HG03175 (cell line): ENCODE results near the gene ZNF516.

Experiments used
- ATAC-seq: cut with Tn5 transposase; IDR thresholded peaks from one replicate; pipeline ENCODE4 v1.9.1; 2021; ENCODE audit warnings: mild to moderate bottlenecking, moderate library complexity; ENCODE audit not compliant: unreplicated experiment

ZNF516 gene

DNA sequence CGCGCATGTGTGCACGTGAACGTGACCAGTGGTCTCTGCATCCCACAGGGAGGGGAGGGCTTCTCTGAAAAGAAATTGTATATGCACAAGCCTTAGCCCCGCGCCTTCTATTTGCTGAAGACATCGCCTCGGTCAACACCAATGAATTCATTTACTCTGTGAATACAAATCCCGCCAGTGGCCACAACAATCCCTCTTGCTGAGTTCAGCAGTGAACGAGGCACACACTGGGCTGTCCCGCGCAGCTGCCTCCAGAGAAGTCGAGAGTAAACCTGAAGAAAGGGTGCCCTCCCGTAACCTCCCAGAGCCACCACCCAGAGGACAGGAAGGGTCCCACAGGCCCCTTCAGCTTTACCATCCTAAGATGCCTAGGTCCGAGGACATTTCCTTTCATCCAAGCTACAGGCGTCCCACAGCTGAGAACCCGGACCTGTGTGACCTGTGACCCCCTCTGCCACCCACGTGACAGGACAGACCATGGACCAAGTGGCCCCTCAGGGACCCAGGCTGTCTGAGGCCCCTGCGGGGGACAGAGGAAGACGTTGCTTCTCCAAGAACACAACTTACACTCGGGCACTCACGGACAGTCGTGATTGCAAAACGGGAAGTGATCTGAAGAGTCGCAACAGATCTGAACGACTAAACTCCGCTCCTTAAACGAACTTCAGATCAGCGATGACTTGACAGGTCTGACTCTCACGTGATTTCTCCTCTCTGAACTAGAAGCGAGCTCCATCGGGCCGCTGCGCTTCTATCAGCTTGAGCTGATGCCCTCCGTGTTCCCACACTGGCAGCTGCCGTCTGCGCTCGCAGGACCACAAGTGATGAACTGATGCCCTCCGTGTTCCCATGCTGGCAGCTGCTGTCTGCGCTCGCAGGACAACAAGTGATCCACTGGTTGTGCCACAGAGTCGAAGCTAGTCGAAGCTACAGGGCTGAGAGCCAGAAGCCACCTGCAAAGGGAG lies 92.7 kb downstream of the ZNF516 start:
- no peak for ATAC-seq

DNA sequence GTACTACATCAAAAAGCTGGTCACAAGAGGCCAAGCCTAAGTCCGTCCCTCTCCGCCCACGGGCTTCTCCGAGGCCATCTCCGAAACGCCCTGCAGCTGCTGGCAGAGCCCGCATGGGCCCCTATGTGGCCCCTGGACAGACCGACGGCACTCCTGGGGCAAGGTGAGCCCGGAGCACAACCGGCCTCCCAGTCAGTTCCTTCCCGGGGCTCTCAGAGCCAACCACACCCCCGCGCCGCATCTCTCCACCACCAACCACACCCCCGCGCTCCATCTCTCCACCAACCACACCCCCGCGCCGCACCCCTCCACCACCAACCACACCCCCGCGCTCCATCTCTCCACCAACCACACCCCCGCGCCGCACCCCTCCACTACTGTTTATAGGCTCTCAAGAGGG lies 93.5 kb downstream of the ZNF516 start:
- ATAC-seq: no peak

DNA sequence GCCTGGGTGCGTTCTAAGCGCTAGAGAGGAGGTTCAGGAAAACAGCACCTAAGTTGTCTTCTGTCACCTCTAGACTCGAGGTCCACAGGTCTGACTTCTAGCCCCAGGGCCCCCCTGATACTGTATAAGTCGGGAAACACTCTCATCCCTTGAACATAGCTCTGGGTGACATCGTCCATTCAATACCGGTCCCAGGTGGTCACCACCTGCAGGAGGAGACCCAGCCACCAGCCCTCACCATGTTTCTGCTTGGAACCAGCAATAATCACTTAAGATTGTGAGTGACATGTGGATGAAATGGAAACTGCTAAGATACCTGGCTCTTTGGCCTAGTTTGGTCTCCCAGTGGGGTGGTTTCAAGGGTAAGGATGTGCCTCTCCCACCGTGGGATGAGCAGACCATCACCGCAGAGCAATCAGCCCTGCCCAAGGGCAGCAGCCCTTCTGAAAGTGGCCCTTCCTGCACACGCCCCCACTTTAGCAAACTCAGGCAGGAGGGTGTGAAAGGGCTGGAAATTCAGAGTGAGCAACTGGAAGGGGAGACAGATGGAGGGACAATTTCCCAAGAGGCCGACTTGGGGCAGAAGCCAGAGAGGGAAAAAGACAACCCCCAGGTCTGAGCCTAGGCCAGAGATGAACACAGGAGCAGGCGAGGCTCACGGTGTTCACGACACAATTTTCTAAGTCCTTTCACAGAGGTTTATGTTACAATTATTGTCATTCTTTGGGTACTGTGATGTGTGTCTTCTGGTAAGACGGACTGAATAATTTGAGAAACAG lies 95.2 kb downstream of the ZNF516 start:
- ATAC-seq: no peak

DNA sequence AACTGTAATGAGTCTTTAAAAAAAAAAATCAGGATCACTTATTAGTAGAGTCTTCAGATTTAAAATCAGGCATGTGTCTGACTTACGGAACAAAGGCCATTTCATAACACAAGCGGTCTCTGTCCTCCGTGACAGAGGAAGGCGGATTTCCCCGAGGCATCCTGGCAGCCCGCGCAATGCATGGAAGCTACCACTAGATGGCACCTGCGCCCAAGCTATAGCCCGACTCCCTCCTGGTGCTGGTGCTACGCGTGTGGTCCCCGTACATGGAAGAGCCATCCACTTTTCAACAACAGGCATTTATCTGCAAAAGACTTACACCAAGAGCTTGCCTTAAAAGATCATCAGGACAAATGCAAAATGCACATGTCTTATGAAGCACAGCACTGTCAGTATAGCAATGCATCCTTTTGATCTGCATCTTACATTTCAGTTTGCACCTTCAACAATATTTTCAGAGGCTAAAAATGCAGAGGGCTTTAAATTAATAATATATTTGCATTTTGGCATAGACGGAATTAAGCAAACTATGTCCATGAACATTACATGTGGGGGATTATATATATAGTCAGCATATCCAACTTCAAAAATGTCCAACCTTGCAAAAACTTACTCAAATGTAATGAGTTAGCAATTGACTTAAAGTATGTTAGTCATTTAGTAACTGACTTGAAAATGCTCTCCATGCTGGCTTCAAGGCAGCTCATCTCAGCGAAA lies 96.0 kb downstream of the ZNF516 start:
- ATAC-seq: peak; percentile 92

DNA sequence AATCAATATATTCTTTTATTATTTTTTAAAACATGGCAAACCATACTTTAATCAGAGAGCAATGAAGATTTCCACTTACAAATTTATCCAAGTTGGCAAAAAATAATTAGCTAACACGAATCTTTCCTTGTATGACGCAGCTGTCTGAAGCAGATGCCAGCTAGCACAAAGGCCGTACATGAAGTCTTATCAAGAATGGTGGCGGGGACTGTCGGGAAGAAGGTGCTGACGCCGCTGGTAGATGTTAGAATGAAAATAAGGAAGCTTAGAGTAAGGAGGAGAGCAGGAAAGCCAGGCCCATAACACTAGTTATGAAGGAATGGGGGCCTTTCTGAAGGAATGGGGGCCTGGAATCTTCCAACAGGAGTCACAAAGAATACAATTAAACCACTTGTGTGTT lies 96.7 kb downstream of the ZNF516 start:
- no peak for ATAC-seq

DNA sequence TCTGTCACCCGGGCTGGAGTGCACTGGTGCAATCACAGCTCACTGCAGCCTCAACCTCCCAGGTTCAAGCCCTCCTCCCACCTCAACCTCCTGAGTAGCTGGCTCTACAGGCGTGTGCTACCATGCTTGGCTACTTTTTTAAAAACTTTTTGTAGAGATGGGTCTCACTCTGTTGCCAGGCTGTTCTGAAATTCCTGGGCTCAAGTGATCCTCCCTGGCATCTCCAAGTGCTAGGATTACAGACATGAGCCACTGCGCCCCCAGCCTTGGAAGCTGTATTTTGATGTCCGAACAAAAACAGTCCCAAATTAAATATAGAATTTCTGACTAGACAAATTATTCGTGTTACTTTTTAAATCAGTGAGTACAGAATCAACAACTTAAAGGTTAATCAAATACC lies 97.4 kb downstream of the ZNF516 start:
- no peak for ATAC-seq

DNA sequence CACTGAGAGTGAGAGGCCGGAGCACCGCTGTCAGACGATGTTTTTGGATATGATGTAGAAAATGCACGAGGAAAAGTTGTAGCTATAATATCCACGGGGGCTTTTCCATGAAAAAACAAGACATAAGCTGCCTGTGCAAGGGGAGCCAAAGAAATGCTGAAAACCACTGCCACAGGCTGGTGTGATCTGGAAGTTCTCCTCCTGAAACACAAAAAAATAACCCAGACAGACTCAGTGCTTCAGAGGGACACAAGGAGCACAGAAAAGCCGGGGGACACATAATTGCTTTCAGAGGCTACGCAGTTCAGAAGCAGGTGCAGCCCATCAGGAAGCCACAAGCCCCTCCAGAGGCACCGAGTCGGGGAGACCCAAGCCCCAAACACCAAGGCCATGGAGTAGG lies 98.2 kb downstream of the ZNF516 start:
- ATAC-seq: no peak

DNA sequence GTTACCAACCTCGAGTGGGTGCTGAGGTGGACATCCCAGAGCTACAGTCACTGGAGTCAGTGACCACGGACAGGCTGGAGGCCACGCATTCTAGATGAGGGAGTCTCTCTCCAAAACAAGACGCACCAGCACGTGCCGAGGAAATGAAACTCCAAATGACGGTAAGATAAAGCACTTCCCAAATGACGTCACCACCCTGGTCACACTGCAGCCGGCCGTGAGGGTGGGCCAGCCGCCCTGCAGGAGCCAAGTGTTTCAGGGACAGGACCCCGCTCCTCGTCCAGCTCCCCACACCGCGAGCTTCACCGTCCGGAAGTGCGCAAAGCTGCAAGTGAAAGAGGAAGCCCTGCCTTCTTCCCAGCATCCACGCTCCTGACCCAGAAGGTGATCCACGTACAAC lies 99.4 kb downstream of the ZNF516 start:
- ATAC-seq: no peak

DNA sequence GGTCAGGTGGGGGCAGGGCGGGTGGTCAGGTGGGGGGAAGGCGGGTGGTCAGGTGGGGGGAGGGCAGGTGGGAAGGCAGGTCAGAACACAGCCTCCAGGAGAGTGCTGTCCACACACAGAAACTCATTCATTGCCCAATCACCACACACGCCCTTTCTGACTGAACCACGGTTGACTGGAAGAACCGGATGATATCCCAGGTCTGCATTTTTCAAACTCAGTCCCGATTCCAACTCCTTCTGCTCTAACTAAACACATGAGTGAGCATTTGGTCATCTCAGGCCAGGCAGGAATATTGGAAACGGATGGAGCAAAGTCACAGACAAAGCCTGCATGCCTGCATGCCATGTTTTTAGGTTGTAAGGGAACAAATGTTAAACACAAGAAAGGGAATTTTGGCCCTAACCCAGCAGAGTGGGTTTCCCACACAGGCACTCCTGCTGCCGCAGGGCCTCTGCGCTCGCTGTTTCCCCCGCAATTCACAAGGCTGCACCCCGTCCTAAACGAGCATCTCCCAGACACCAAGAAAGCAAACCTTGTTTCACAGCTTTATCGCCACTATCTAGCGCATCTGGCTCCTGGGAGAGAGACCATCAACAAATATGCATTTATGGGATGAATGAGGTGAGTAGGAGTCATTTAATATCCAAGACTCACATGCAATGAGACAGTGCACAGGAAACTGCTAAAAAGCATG lies 100.1 kb downstream of the ZNF516 start:
- ATAC-seq: no peak

DNA sequence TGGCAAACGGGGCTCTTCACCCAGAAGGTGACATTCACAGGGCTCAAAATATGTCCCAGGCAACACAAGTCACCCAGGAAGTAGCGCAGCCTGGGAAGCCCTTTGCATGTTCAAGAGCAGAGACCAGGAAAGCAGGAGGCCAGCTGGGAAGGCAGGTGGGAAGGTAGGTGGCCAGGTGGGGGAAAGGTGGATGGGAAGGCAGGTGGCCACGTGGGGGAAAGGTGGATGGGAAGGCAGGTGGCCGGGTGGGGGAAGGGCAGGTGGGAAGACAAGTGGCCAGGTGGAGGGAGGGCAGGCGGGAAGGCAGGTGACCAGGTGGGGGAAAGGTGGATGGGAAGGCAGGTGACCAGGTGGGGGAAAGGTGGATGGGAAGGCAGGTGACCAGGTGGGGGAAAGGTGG lies 102.7 kb downstream of the ZNF516 start:
- no peak for ATAC-seq

DNA sequence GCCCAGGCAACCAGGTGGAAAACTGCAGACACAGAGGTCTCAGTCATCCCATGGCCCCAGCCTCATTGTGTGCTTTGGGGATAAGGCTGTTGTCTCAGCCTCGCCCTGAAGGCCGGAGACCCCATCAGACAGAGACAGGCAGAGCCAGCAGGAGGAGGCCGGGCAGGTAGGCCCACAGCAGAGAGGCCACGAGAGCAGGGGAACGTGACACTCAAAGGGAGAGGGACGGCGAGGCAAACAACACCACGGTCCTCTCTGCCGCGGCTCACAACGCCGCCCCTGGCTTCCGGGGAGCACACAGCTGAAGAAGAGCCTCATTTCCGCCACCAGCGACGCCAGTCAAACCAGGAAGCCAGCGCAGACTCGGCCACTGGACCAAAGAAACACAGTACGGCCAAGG lies 103.3 kb downstream of the ZNF516 start:
- ATAC-seq: no peak

DNA sequence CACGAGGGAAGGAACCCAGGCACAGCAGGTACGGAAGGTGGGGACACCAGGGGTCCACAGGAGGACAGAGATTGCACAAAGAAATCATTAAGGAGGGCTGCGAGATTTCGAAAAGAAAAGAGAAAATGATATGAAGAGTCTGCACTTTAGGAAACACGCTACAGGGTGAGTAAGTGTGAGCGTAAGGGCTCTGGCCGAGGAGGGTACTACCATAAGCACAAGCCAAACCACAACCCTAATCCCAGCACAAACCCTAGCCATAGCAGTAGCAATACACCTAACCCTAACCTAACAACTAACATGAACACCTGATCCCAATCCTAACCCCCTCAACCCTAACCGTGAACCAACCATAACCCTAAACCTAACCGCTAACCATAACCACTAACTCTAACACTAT lies 104.0 kb downstream of the ZNF516 start:
- no peak for ATAC-seq

DNA sequence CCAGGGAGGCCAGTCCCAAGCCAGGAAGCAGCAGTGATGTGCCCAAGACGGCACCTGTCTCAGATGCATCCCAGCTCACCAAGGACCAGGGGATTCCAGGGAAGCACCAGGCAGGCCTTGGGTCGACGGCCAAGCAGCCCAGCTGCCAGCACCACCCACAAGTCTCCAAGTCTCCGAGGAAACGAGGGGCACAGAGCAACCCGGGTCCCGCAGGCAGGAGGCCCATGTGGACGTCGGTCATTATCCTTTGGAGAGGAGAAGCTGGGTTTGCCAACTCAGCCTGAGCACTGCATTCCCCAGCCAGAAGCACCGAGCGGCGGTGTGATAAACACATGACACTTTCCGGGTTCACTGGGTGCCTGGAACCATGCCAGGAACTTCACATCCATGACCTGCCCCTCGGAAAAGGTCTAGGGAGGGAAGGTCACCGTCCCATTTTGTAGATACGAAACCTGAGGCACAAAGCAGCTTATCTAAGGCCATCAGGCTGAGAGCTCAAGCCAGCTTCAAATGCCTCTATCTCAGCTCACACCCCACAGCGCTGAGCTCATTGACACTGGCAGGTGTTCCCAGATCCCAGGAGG lies 104.5 kb downstream of the ZNF516 start:
- ATAC-seq: no peak

DNA sequence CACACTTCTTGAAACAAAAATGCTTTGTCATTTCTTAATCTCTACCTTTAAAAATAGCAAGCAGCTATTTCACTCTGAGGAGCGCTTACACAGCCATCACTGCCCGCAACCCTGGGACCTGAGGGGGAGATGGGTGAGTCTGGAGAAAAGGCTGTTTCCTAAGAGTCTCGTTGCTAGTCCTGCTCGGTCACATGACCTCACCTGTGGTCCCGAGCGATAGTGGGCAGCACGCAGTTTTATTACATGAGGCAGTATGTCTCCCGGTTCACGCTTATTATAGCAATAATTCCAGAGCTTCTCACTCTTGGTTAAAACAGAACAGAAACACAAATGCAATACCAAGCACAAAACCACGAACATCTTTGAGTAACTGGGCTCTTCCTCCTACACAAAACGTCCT lies 105.3 kb downstream of the ZNF516 start:
- no peak for ATAC-seq

DNA sequence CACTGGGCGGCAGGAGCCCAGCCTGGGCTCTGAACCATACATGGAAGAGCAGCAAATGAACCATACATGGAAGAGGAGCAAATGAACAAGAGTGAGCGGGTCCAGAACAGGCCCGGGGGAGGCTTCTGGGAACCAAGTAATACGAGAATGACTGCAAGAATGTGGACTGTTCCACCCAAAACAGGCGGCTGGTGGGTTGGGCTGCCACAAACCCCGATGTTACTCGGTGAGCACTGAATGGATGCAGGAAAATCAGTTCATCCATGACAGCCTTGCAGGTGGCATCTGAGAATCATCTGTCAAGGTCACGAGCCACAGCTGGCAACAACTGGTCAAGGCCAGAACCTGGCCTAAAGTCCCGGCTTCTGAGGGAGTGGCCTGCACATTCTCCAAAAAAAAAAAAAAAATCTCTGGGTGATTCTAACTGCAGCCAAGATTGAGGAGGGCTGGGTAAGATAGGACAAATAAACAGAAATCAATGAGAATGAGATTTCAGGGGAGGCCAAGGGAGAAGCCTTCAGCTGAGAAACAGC lies 106.1 kb downstream of the ZNF516 start:
- no peak for ATAC-seq

DNA sequence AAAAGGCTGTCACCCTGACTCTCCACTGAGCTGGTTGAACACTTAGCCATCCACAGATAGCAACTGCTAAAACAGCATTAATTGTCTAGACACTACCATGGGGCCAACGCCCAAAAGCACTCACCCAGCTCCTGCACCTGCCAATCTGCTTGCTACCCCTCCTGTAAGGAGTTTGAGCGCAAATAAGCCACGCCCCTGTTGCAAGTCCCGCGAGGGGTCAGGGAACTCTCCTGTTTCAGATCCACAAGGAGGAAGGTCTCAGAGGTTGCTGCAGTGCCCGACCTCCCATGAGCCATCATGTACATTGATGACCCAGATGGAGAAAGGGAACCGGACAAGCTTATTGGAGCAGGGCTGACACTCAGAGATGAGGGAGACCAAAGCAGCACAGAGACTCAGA lies 106.8 kb downstream of the ZNF516 start:
- ATAC-seq: no peak

DNA sequence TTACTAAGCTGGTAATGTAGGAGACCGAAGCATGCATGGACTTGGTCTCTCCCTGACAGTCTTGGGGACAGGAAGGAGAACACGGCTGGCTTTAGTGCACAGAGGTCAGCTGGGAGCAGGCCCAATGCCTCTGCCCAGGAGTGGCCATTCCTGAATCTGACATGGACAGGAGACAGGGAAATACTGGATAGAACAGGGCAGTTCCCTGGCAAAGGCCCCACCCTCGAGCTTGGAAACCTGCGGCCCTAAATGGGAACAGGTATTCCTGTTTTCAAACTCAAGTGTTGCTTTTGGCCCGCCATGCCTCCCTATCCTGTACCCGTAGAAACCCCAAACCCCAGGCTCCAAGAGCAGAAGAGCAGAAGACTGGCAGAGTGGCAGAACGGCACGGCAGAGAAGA lies 107.4 kb downstream of the ZNF516 start:
- ATAC-seq: no peak

DNA sequence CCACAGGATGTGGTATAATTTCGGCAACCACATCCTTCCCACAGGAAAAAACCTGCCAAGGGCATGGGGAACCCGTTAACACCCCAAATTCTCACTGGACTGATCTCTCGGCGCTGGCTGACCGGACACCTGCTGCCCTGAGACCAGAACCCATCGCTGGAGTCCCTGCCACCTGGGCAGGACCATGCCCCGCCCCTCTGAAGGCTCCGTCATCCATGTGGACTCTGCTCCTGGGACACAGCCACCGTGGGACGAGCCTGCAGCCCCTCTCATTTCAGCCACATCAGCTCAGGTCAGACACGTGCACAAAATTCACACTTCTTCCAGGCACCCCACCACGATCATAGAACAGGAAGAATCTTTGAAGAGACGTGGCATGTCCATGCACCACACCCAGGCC lies 108.2 kb downstream of the ZNF516 start:
- no peak for ATAC-seq

DNA sequence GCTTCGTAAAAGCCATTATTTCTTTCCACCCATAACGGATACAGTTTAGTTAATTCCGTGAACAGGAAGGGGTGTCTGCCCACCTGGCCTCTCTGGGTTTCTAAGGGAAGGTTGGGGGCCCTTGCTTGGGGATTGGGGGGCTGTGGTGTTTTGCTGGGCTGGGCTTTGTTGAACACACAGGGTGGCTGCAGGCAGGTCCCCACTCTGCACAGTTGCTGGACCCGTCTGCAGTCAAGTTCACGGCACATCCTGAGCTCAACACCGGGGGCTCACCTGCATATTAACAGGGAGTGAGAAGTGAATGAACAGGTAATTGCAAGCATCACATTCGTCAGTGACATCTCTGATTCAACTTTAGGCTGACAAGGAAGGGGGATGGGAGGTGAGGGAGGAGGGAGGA lies 109.0 kb downstream of the ZNF516 start:
- ATAC-seq: no peak

DNA sequence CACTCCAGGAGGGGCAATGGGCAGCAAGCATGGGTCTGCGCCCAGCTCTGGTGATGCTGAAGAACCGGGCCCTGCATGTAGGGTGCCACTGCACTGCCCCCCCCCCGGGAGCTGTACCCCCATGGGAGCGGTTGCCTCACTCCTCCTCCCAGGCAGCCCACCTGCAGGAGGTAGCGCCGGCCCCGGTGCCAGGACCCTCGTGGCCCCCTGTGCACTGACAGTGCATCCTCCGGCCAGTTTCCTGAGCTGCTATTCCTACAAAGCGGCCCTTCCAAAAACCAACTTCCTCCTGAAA lies 109.4 kb downstream of the ZNF516 start:
- ATAC-seq: no peak
